Fibroblast of skin of abdomen (primary cell): ENCODE measurements around the gene TBL1X. TPM values are rescaled to one million over a fixed set of nuclear protein-coding genes. Genes with fewer than 3 reads are reported as not detected.
"Not testable (repeated sequence)": the region's sequence is repeated elsewhere in the genome, so short reads cannot be mapped to it uniquely, and the experiment has no call there.

Experiments
- DNase-seq: peaks from one replicate; pipeline ENCODE4 v3.0.0-alpha.2; 2013
- polyA plus RNA-seq, 2 experiments: library from polyadenylated mRNA; unstranded; fragments of 120-200 nt; gene quantifications; one replicate each; pipeline ENCODE4 v1.2.1, GENCODE V29; 2013; ENCODE audit not compliant: insufficient read length in 2 of 2

Gene TBL1X
- polyA plus RNA-seq (2013, experiment 1 of 2; ENCODE audit: insufficient read length): 28.1 TPM
- 27.1 TPM for polyA plus RNA-seq (2013, experiment 2 of 2; ENCODE audit: insufficient read length)

DNA sequence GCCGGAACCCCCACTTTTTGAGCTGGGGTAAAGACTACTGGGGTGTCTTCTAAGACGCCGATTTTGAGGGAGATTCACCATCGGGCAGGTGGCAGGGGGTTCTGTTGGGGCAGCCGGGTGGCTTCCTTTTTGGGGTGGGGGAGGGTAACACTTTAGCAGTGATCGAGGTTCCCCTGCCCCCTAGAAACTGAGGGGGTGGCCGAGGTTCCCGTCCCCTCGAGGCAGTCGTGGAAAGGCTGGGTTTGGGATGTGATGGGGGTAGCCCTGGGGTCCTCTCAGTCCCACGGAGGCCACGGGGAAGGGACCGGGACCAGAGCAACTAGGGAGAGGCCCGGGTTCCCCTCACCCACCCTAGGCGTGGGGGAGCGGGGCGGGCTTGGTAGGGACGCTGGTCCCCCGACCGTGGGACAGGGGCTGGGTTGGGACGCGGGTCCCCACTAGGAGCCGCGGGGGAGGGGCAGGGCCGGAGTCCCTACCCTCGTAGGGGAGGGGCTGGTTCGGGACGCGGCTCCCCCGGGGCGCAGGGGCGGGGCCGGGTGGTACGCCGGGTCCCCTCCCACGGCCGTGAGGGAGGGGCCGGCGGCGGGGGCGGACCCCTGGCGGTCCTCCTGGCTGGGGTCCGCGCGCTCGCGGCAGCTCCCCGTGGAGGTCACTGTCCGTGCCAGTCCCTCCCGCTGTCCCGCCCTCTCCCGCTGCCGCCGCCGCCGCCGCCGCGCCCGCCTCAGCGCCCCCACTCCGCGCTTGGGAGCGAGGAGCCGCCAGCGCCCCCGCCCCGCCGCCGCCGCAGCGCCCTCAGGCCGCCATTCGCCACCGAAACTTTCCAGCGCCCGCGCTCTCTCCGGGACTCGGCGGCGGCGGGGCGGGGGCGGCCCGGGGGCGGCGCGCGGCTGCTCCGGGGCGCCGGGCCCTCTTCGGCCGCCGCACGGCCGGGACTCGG, at the start of gene TBL1X:
TSS of gene TBL1X (plus strand) at position 624 of the 937 bp plus-strand sequence. CDS start 188,529 bp downstream, outside the sequence.
- DNase-seq: peak; percentile 62

GRCh38 chrX:9416562-9417348, 48.1 kb upstream of the TBL1X start:
- DNase-seq: peak; percentile 27

DNA sequence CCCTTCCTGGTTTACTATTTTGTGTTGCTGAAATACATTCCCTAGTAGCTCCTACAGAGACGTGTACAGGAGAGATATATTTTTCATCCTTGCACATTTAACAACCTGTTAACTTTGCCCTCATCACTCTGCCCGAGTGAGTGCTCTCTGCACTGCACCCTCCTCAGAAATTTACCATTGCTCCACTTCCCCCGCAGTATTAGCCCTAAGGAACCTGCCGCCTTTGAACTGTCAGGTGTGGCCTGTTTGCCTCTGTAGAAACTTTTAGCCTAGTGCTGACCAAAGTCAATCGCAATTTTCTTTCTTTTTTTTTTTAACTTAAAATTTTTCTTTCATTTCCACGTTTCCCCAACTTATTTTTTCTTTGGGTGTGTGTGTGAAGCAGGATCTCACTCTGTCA, 46.6 kb upstream of the TBL1X start:
- DNase-seq: no peak

GRCh38 chrX:9420275-9421265, 44.3 kb upstream of the TBL1X start:
- peak; percentile 12 for DNase-seq

GRCh38 chrX:9429767-9430166, 35.1 kb upstream of the TBL1X start:
- no peak for DNase-seq

DNA sequence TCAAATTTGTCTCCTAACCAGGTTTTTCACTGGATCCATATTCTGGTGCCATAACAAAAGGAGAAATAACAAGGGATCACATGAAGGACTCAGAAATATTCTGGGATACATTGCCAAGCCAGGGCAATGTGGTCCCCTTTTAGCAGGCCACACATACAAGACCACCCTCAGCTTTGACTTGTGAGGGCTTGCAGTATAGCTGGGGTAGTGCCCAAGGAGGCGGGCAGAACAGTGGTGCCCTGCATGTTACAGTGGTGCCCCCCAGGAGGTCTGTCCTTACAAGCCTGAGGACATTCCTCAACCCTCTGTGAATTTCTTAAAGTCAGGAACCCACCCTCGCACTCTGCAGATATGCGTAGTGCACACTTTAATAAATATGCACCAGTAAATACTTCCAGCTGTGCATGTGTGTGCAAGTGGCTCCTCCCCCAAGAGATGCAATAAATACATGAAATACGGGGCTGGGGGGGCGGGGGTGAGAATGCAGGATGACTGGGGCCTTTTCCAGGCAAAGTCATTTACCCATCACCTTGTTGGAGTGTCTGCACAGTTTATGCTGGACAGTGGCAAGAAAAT, 34.4 kb upstream of the TBL1X start:
- peak; percentile 16 for DNase-seq

GRCh38 chrX:9431281-9431680, 33.6 kb upstream of the TBL1X start:
- no peak for DNase-seq

DNA sequence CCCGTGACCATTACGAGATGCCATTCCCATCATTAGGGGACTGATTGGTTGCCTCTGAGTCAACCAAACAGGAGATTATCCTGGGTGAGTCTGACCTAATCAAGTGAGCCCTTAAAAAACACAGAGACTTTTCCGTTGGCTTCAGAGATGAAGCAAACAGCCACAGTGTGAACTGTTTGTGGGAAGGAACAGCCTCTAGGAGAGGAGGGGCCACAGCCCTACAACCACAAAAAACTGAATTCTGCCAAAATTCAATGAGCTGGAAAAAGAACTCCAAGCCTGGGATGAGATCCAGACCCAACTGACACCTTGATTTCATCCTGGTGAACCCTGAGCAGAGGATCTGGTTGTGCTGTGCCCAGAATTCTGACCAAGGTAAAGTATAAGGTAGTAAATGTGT, 31.3 kb upstream of the TBL1X start:
- DNase-seq: no peak

DNA sequence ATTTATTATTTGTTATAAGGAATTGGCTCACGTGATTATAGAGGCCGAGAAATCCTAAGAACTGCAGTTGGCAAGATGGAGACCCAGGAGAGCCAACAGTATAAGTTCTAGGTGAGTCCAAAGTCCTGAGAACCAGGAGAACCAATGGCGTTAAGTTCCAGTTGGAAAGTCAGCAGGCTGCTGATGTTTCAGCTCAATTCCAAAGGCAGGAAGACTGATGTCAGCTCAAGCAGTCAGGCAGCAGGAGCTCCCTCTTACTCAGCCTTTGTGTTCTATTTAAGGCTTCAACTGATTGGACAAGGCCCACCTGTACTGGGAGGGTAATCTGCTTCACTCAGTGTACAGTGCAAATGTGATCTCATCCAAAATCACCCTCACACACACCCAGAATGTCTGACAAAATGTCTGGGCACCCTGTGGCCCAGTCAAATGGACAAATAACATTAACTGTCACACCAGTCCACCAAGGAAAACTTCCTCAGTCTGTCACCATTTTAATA, 30.8 kb upstream of the TBL1X start:
- DNase-seq: no peak

DNA sequence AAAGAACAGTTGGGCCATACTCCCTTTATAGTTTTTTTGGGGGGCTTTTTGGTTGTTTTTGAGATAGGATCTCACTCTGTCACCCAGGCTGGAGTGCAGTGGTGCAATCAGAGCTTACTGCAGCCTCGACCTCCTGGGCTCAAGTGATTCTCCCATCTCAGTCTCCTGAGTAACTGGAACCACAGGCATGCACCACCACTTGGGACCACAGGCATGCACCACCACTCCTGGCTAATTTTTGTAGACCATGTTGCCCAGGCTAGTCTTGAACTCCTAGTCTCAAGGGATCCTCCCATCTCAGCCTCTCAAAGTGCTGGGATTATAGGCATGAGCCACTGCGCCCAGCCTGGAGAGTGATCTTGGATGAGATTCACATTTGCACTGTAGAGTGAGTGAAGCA, 29.8 kb upstream of the TBL1X start:
- DNase-seq: peak; percentile 44

DNA sequence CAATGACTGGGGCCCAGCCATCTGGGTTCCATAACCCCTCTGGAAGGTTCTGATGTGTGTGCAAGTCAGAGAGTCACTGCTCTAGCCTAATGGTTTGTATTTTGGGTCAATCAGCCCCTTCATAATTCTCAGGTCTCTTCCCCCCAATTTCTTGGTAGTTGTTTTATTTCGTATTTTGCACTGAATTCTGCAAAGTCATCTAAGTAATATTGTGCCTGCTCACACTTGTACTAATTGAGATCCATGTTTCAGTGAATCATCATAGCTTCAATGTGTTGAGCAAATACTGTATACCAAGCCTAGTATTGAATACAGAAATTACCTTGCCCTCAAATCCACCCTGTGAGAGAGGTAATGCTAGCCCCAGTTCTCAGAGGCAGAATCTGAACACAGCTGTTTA, 28.0 kb upstream of the TBL1X start:
- no peak for DNase-seq

DNA sequence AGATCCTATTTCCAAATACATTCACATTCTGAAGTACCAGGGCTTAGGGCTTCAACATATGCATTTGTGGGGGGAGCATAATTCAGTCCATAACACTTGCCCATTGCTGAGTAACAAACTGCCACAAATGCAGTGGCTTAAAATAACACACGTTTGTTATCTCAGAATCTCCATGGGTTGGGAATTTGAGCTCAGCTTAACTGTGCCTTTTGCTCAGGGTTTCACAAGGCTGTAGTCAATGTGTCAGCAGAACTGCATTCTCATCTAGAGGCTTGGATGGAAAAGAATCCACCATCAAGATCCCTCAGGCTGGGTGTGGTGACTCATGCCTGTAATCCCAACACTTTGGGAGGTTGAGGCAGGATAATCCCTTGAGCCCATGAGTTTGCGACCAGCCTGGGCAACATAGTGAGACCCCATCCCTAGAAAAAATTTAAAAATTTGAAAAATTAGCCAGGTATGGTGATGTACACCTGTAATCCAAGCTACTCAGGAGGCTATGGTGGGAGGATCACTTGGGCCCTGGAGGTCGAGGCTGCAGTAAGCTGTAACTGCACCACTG, 25.8 kb upstream of the TBL1X start:
- peak; percentile 10 for DNase-seq

DNA sequence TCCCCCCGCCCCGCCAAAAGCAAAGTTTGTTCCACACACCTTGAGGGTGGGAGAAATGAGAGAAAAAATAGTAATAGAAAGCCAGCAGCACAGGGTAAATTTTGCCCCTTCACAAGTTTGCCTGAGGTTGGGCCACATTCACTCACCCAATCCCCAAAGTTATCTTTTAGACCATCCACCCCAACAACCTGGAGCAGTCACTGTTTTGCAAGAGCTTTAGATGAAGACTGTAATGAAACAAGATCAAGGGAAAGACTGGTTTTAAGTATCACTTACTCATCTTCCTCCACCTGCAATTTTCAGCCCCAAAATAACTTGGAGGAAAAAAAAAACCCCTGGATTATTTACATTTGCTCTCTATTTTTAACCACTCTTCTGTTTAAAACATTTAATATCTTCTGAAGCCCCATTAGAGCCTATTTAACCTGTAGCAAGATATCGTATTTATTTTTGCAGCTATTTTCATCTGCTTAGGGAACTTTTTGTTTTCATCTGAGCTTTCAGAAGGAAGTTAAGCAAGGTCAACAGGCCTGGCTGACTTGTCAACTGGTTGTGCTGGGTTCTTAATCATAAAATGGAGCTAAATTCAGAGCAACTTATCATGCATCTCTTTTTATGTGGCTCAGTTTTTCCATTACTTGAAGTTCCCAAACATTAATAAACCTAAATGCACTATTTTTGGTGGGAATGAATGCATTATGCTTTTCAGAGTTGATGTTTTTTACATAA, 24.6 kb upstream of the TBL1X start:
- DNase-seq: no peak

- no peak for DNase-seq
These were observed 22.8 kb upstream of the TBL1X start for GRCh38 chrX:9442056-9442455.

DNA sequence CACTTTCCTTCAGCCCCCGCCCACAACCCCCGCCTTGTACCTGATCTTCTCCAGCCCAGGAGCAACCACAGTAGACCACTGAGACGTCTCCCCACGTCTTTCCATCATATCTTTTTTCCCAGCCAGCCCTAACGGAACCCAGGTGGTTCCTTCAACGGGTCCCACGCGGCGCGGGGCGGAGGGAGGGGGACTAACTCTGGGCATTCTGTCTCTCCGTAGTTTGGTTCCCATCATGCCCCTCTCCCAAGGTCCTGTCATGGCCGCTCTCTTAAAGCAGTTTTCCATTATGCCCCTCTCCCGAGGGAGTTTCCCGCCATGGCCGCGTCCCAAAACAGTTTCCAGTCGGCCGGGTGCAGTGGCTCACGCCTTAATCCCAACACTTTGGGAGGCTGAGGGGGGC, 21.5 kb upstream of the TBL1X start:
- no peak for DNase-seq

DNA sequence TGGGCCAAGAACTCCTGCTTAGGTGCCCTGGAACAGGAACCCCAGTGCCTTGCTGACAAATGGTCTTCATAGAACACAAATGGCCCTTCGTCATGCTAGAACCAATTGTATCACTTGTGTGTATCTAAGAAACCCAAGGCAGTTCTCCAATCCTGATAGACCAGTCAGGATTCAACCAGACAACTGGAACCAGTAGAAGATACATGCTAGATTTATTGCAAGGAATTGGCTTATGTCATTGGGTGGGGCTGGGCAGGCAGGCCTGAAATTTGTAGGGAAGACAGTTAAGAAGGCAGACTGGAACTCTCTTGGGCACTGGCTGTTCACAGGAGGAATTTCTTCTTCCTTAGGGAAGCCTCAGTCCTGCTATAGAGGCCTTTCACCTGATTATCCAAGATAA, 17.0 kb upstream of the TBL1X start:
- no peak for DNase-seq

DNA sequence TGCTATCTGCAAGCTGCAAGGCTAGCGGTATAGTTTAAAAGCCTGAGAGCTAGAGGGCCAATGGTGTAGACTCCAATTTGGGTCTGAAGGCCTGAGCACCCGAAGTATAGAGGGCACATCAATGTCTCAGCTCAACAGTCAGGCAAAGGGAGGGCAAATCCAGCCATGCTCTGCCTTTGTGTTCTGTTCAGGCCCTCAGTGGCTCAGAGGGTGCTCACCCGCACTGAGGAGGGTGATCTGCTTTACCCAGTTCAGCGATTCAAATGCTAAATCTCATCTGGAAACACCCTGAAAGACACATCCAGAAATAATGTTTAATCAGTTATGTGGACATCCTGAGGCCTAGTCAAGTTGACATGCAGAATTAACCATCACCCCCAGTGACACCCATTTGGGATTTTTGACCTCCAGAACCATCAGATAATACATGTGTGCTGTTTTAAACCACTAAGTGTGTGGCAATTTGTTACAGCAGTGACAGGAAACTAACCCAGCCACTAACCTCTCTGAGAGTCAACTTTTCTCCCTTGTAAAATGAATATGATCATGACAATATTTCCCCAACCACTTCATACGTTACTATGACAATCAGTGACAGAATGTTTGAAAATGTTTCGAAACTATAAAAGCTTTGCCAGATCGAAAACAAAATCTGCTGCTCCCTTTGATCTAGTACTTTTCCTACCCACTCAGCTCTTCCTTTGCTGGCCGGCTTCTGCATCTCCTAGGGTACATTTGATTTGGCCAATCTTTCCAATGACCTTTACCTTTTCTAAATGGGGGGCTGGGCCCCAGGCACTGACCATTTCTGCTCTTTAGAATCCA, 8.4 kb upstream of the TBL1X start:
- no peak for DNase-seq

DNA sequence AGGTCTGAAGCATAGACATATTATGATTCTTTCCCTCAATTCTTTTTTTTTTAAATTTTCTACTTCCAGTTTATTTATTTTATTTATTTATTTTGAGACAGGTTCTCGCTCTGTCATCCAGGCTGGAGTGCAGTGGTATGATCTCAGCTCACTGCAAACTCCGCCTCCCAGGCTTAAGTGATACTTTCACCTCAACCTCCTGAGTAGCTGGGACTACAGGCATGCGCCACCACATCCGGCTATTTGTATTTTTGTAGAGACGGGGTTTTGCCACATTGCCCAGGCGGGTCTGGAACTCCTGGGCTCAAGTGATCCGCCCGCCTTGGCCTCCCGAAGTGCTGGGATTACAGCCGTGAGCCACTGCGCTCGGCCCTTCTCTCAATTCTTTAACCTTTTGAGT, 6.8 kb upstream of the TBL1X start:
- DNase-seq: not testable (repeated sequence)

DNA sequence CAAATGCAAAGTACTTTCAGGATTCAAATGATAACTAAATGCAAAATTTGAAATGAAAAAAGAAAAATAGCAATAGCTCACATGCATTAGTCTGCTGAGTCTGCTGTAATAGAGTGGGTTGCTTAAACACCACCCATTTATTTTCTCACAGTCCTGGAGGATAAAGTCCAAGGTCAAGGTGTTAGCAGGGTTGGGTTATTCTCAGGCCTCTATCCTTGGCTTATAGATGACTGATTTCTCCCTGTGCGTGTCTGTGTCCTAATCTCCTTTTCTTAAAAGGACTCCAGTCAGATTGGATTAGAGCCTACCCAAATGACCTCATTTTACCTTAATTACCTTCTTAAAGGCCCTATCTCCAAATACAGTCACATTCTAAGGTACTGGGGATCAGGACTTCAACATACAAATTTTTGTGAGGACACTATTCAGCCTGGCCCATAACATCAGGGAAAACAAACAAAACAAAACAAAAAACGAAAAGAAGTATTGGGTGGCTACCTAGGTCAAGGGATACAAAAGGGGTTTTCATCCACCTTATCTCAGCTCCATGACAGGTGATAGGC, 6.3 kb upstream of the TBL1X start:
- no peak for DNase-seq
